Measurements from ENCODE around the gene DLX1.
"Not testable (repeated sequence)": the region's sequence is repeated elsewhere in the genome, so short reads cannot be mapped to it uniquely, and the experiment has no call there.

Gene DLX1

GRCh38 chr2:172065111-172065510, 20.2 kb upstream of the DLX1 start:
- DNase-seq, result no peak

GRCh38 chr2:172066394-172066886, 18.9 kb upstream of the DLX1 start:
- DNase-seq, result no peak

GRCh38 chr2:172067905-172068304, 17.4 kb upstream of the DLX1 start:
- not testable (repeated sequence) for DNase-seq

- no peak for DNase-seq
Observed at GRCh38 chr2:172070936-172071335, 14.4 kb upstream of the DLX1 start.

- DNase-seq, result no peak
Observed at GRCh38 chr2:172072303-172072702, 13.0 kb upstream of the DLX1 start.

GRCh38 chr2:172072706-172073105, 12.6 kb upstream of the DLX1 start:
- no peak for DNase-seq

GRCh38 chr2:172073518-172073917, 11.8 kb upstream of the DLX1 start:
- no peak for DNase-seq

- no peak for DNase-seq
Observed at GRCh38 chr2:172074254-172074653, 11.1 kb upstream of the DLX1 start.

GRCh38 chr2:172079416-172079815, 5.9 kb upstream of the DLX1 start:
- DNase-seq, result no peak

- DNase-seq, result no peak
Observed at GRCh38 chr2:172079838-172080640, 5.3 kb upstream of the DLX1 start.

- no peak for DNase-seq
Observed at GRCh38 chr2:172080641-172081220, 4.6 kb upstream of the DLX1 start.

GRCh38 chr2:172081221-172082022, 3.9 kb upstream of the DLX1 start:
- no peak for DNase-seq

GRCh38 chr2:172082105-172082943, 3.0 kb upstream of the DLX1 start:
- DNase-seq, result no peak

GRCh38 chr2:172082944-172083627, 2.2 kb upstream of the DLX1 start:
- DNase-seq, result no peak

GRCh38 chr2:172083628-172084394, 1.5 kb upstream of the DLX1 start:
- DNase-seq, result no peak

- no peak for DNase-seq
Observed at GRCh38 chr2:172084395-172084644, 987 bp upstream of the DLX1 start.

- peak; percentile 52 for DNase-seq
Observed at GRCh38 chr2:172084645-172085459, 455 bp upstream of the DLX1 start.

GRCh38 chr2:172086241-172087206, 1.2 kb downstream of the DLX1 start:
- no peak for DNase-seq

- no peak for DNase-seq
Observed at GRCh38 chr2:172087207-172087779, 2.0 kb downstream of the DLX1 start.
